Measurements from ENCODE around the gene DEFB127.
"Not testable (repeated sequence)": the region's sequence is repeated elsewhere in the genome, so short reads cannot be mapped to it uniquely, and the experiment has no call there.

Gene DEFB127

GRCh38 chr20:157154-157553 is at the start of gene DEFB127:
Gene DEFB127 (plus strand): TSS chr20:157454. CDS start chr20:157545, 91 bp downstream.
- in situ Hi-C loops (cut with HindIII; ENCODE audit: low sequenced_read_pairs), result no loop called here
- no peak within 1 kb of the TSS for H3K4me3 ChIP-seq (ENCODE audit: low read depth, low read length)
- TF ChIP-seq CTCF (IDR thresholded peaks at IDR 0.05; ENCODE audit: low read depth, low read length, missing control alignments), result no peak
- no peak for DNase-seq (ENCODE audit: low read depth)

- TF ChIP-seq CTCF (IDR thresholded peaks at IDR 0.05; ENCODE audit: low read depth, low read length, missing control alignments), result no peak
- H3K4me3 ChIP-seq (ENCODE audit: low read depth, low read length), result no peak overlapping the region
- DNase-seq (ENCODE audit: low read depth), result no peak
- in situ Hi-C loops (cut with HindIII; ENCODE audit: low sequenced_read_pairs), result no loop called here
These were observed 44.9 kb upstream of the DEFB127 start for GRCh38 chr20:112396-112795.

- H3K4me3 ChIP-seq (ENCODE audit: low read depth, low read length), result no peak overlapping the region
- no peak for DNase-seq (ENCODE audit: low read depth)
- TF ChIP-seq CTCF (IDR thresholded peaks at IDR 0.05; ENCODE audit: low read depth, low read length, missing control alignments), result no peak
- in situ Hi-C loops (cut with HindIII; ENCODE audit: low sequenced_read_pairs), result no loop called here
These were observed 39.7 kb upstream of the DEFB127 start for GRCh38 chr20:117518-117917.

GRCh38 chr20:129786-130323 is 27.4 kb upstream of the DEFB127 start:
- in situ Hi-C loops (cut with HindIII; ENCODE audit: low sequenced_read_pairs); DNase-seq (ENCODE audit: low read depth); H3K4me3 ChIP-seq (ENCODE audit: low read depth, low read length): not testable (repeated sequence)

GRCh38 chr20:137668-138490 is 19.4 kb upstream of the DEFB127 start:
- TF ChIP-seq CTCF (IDR thresholded peaks at IDR 0.05; ENCODE audit: low read depth, low read length, missing control alignments), result no peak
- in situ Hi-C loops (cut with HindIII; ENCODE audit: low sequenced_read_pairs), result no loop called here
- no peak for DNase-seq (ENCODE audit: low read depth)
- H3K4me3 ChIP-seq (ENCODE audit: low read depth, low read length), result no peak overlapping the region

- H3K4me3 ChIP-seq (ENCODE audit: low read depth, low read length), result no peak within 1 kb of the TSS
- no peak for DNase-seq (ENCODE audit: low read depth)
- TF ChIP-seq CTCF (IDR thresholded peaks at IDR 0.05; ENCODE audit: low read depth, low read length, missing control alignments), result no peak
- in situ Hi-C loops (cut with HindIII; ENCODE audit: low sequenced_read_pairs), result no loop called here
These were observed 15.0 kb upstream of the DEFB127 start, which contains the start of gene DEFB126 for GRCh38 chr20:142290-142689. Gene DEFB126 (plus strand): TSS chr20:142590. CDS start chr20:142629, 39 bp downstream.

- DNase-seq (ENCODE audit: low read depth), result no peak
- in situ Hi-C loops (cut with HindIII; ENCODE audit: low sequenced_read_pairs), result no loop called here
- TF ChIP-seq CTCF (IDR thresholded peaks at IDR 0.05; ENCODE audit: low read depth, low read length, missing control alignments), result no peak
- H3K4me3 ChIP-seq (ENCODE audit: low read depth, low read length), result no peak overlapping the region
These were observed 11.4 kb upstream of the DEFB127 start for GRCh38 chr20:145877-146276.
